DOHH2 (cell line): ENCODE results near the gene PSMC5.

Source experiments
- H3F3A ChIP-seq: fragments of 200-600 bp; sonication (generic), shearing (Covaris generic); 2 replicates; pipeline ENCODE4 v1.6.0; 2016; ENCODE audit warnings: antibody characterized with exemption, mild to moderate bottlenecking; ENCODE audit not compliant: control insufficient read depth, insufficient read depth
- H3K27ac ChIP-seq: fragments of 200-600 bp; sonication (generic); 2 replicates; pipeline ENCODE4 v1.5.1; 2014; ENCODE audit warnings: low read depth, mild to moderate bottlenecking, low read length, moderate library complexity
- H3K27me3 ChIP-seq: fragments of 200-600 bp; sonication (generic); 2 replicates; pipeline ENCODE4 v1.6.1; 2014; ENCODE audit warnings: mild to moderate bottlenecking, low read length, mixed read lengths; ENCODE audit not compliant: control insufficient read depth
- H3K36me3 ChIP-seq: fragments of 200-600 bp; sonication (generic); 2 replicates; pipeline ENCODE4 v1.6.1; 2014; ENCODE audit warnings: mild to moderate bottlenecking, low read length, moderate library complexity, mixed read lengths; ENCODE audit not compliant: control insufficient read depth
- H3K4me1 ChIP-seq: fragments of 200-600 bp; sonication (generic); 2 replicates; pipeline ENCODE4 v1.6.1; 2014; ENCODE audit warnings: mild to moderate bottlenecking, low read length, mixed read lengths; ENCODE audit not compliant: control insufficient read depth
- H3K4me2 ChIP-seq: fragments of 200-600 bp; sonication (generic); 2 replicates; pipeline ENCODE4 v1.6.0; 2014; ENCODE audit warnings: mild to moderate bottlenecking, low read length, moderate library complexity
- H3K4me3 ChIP-seq: fragments of 200-600 bp; sonication (generic); 2 replicates; pipeline ENCODE4 v1.5.1; 2014; ENCODE audit warnings: mild to moderate bottlenecking, low read length, mixed read lengths
- H3K79me2 ChIP-seq: fragments of 200-600 bp; sonication (generic); 2 replicates; pipeline ENCODE4 v1.6.1; 2014; ENCODE audit warnings: mild to moderate bottlenecking, low read length, mixed read lengths; ENCODE audit not compliant: control insufficient read depth
- H3K9me2 ChIP-seq: fragments of 200-600 bp; sonication (generic); replicated peaks from 2 replicates; pipeline ENCODE4 v1.6.1; 2014; ENCODE audit warnings: mild to moderate bottlenecking, low read length, mixed read lengths; ENCODE audit not compliant: control insufficient read depth
- H3K9me3 ChIP-seq: fragments of 200-600 bp; sonication (generic); 2 replicates; pipeline ENCODE4 v1.6.1; 2014; ENCODE audit warnings: antibody characterized with exemption, low read length, mixed read lengths; ENCODE audit not compliant: control insufficient read depth, insufficient read depth
- H4K20me1 ChIP-seq: fragments of 200-600 bp; sonication (generic); 2 replicates; pipeline ENCODE4 v1.6.0; 2014; ENCODE audit warnings: low read depth, mild to moderate bottlenecking, antibody characterized with exemption, low read length, moderate library complexity; ENCODE audit not compliant: control insufficient read depth, insufficient read depth
- CTCF ChIP-seq: fragments of 200-600 bp; sonication (generic); IDR thresholded peaks from one replicate; pipeline ENCODE4 v1.5.1; 2014; ENCODE audit warnings: antibody characterized with exemption, mild to moderate bottlenecking, low read depth, low read length; ENCODE audit not compliant: poor library complexity, severe bottlenecking
- EZH2phosphoT487 ChIP-seq: fragments of 200-600 bp; sonication (generic); IDR thresholded peaks from 2 replicates; pipeline ENCODE4 v1.6.1; 2017; ENCODE audit warnings: borderline replicate concordance, mild to moderate bottlenecking, antibody characterized with exemption, low read length, moderate library complexity, mixed read lengths

Gene PSMC5

GRCh38 chr17:63836811-63837210 is 9.6 kb downstream of the PSMC5 start:
- H3K27ac ChIP-seq = no peak overlapping the region
- H3K79me2 ChIP-seq = peaks cover 58% of the 10 kb centered on the region
- peaks cover 16% of the 10 kb centered on the region for H3F3A ChIP-seq
- H3K4me3 ChIP-seq = no peak overlapping the region
- peaks cover 80% of the 10 kb centered on the region for H3K36me3 ChIP-seq
- H3K4me2 ChIP-seq = no peak overlapping the region
- no peaks in the 10 kb centered on the region for H3K9me2 ChIP-seq
- H3K9me3 ChIP-seq = no peaks in the 10 kb centered on the region
- no peaks in the 10 kb centered on the region for H3K27me3 ChIP-seq
- peaks cover 43% of the 10 kb centered on the region for H3K4me1 ChIP-seq
- TF ChIP-seq EZH2phosphoT487 = no peak
- TF ChIP-seq CTCF = no peak
- H4K20me1 ChIP-seq = no peaks in the 10 kb centered on the region; the same call in 1 of the 2 replicates

GRCh38 chr17:63837480-63837879 is 10.2 kb downstream of the PSMC5 start:
- Histone ChIP-seq H4K20me1 (no peaks in the 10 kb centered on the region; the same call in 1 of the 2 replicates), H3K27ac (no peak overlapping the region), H3K79me2 (peaks cover 64% of the 10 kb centered on the region), H3K4me1 (peaks cover 43% of the 10 kb centered on the region), H3K4me2 (no peak overlapping the region), H3K9me2 (no peaks in the 10 kb centered on the region), H3F3A (peaks cover 15% of the 10 kb centered on the region), H3K4me3 (no peak overlapping the region), H3K36me3 (peaks cover 77% of the 10 kb centered on the region), H3K9me3 (no peaks in the 10 kb centered on the region), H3K27me3 (no peaks in the 10 kb centered on the region)
- TF ChIP-seq CTCF (no peak), EZH2phosphoT487 (no peak)

GRCh38 chr17:63837962-63838600 is 10.8 kb downstream of the PSMC5 start:
- Histone ChIP-seq H3K27me3 (no peaks in the 10 kb centered on the region), H3K79me2 (peaks cover 64% of the 10 kb centered on the region), H3K27ac (no peak overlapping the region), H3K4me3 (no peak overlapping the region), H4K20me1 (no peaks in the 10 kb centered on the region; the same call in 1 of the 2 replicates), H3K4me1 (peaks cover 43% of the 10 kb centered on the region), H3K36me3 (peaks cover 71% of the 10 kb centered on the region), H3F3A (peaks cover 13% of the 10 kb centered on the region), H3K9me2 (no peaks in the 10 kb centered on the region), H3K4me2 (no peak overlapping the region), H3K9me3 (no peaks in the 10 kb centered on the region)
- no peak for TF ChIP-seq CTCF
- TF ChIP-seq EZH2phosphoT487 = no peak
